Mucosa of rectum (tissue), 2 donors: ENCODE results near the gene CD27.
"Not testable (repeated sequence)": the region's sequence is repeated elsewhere in the genome, so short reads cannot be mapped to it uniquely, and the experiment has no call there.

Source experiments
- H3K27ac ChIP-seq, 2 donors: one replicate each; pipeline ENCODE4 v1.7.0; 2013; ENCODE audit warnings: inconsistent platforms in 2 of 2, low read depth in 2 of 2, low read length in 2 of 2
- H3K27me3 ChIP-seq, 2 donors: one replicate each; pipeline ENCODE4 v1.7.0; 2013; ENCODE audit warnings: low read length in 2 of 2; ENCODE audit not compliant: control insufficient read depth in 2 of 2, insufficient read depth in 2 of 2
- H3K36me3 ChIP-seq, 2 donors: one replicate each; pipeline ENCODE4 v1.7.0; 2013; ENCODE audit warnings: low read length in 2 of 2; ENCODE audit not compliant: control insufficient read depth in 2 of 2, insufficient read depth in 2 of 2
- H3K4me1 ChIP-seq, 2 donors: one replicate each; pipeline ENCODE4 v1.7.0; 2013; ENCODE audit warnings: low read length in 2 of 2, mild to moderate bottlenecking in 1 of 2; ENCODE audit not compliant: control insufficient read depth in 2 of 2, insufficient read depth in 2 of 2
- H3K4me3 ChIP-seq, 2 donors: one replicate each; pipeline ENCODE4 v1.7.0; 2013; ENCODE audit warnings: low read length in 2 of 2
- H3K9ac ChIP-seq, 2 donors: one replicate each; pipeline ENCODE4 v1.7.0; 2013; ENCODE audit warnings: low read length in 2 of 2, low read depth in 1 of 2, mild to moderate bottlenecking in 1 of 2
- H3K9me3 ChIP-seq, 2 donors: one replicate each; pipeline ENCODE4 v1.7.0; 2013; ENCODE audit warnings: low read length in 2 of 2; ENCODE audit not compliant: control insufficient read depth in 2 of 2
- donor health status: healthy.
- donor health status: Normal muscosa, but diverticular disease.

Gene CD27

GRCh38 chr12:6478416-6478815 lies 33.7 kb downstream of the CD27 start:
- no peaks in the 10 kb centered on the region for H3K36me3 ChIP-seq
- no peak overlapping the region for H3K27ac ChIP-seq
- H3K9me3 ChIP-seq, result no peaks in the 10 kb centered on the region
- H3K4me1 ChIP-seq, result no peaks in the 10 kb centered on the region
- no peak overlapping the region for H3K4me3 ChIP-seq
- no peaks in the 10 kb centered on the region for H3K27me3 ChIP-seq
- no peak overlapping the region for H3K9ac ChIP-seq

- Histone ChIP-seq H3K36me3 (peaks cover 0 to 7% of the 10 kb centered on the region in 2 donors), H3K27ac (no peak overlapping the region), H3K4me1 (no peaks in the 10 kb centered on the region), H3K9me3 (no peaks in the 10 kb centered on the region), H3K4me3 (no peak overlapping the region), H3K9ac (no peak overlapping the region), H3K27me3 (no peaks in the 10 kb centered on the region)
Observed at GRCh38 chr12:6488240-6488639, 43.5 kb downstream of the CD27 start.

GRCh38 chr12:6489449-6489848 lies 44.7 kb downstream of the CD27 start:
- no peak overlapping the region for H3K4me3 ChIP-seq
- no peaks in the 10 kb centered on the region for H3K27me3 ChIP-seq
- H3K4me1 ChIP-seq, result peaks cover 1 to 3% of the 10 kb centered on the region in 2 donors
- H3K9me3 ChIP-seq, result no peaks in the 10 kb centered on the region
- no peak overlapping the region for H3K9ac ChIP-seq
- peaks cover 0 to 7% of the 10 kb centered on the region in 2 donors for H3K36me3 ChIP-seq
- H3K27ac ChIP-seq, result no peak overlapping the region

- not testable (repeated sequence) for H3K9ac ChIP-seq, H3K27ac ChIP-seq, H3K27me3 ChIP-seq, H3K36me3 ChIP-seq, H3K4me3 ChIP-seq, H3K9me3 ChIP-seq
- H3K4me1 ChIP-seq, result peaks cover 12% of the 10 kb centered on the region in 2 donors
Observed at GRCh38 chr12:6490673-6491072, 45.9 kb downstream of the CD27 start.

GRCh38 chr12:6492838-6493496 lies 48.2 kb downstream of the CD27 start, which contains the start of gene MRPL51:
MRPL51 (minus strand) TSS chr12:6493262; CDS start chr12:6493136, 126 bp downstream.
- Histone ChIP-seq H3K4me1 (peaks cover 12% of the 10 kb centered on the region in 2 donors), H3K9me3 (no peaks in the 10 kb centered on the region), H3K27ac (peak within 1 kb of the TSS; percentile 93 to 99), H3K9ac (peak within 1 kb of the TSS; percentile 89 to 96), H3K36me3 (peaks cover 8 to 15% of the 10 kb centered on the region in 2 donors), H3K27me3 (no peaks in the 10 kb centered on the region), H3K4me3 (peak within 1 kb of the TSS; percentile 86 to 99)

- H3K36me3 ChIP-seq, result peaks cover 11 to 15% of the 10 kb centered on the region in 2 donors
- peak within 1 kb of the TSS; percentile 89 to 96 for H3K9ac ChIP-seq
- peaks cover 12% of the 10 kb centered on the region in 2 donors for H3K4me1 ChIP-seq
- no peaks in the 10 kb centered on the region for H3K27me3 ChIP-seq
- peak within 1 kb of the TSS; percentile 86 to 99 for H3K4me3 ChIP-seq
- H3K27ac ChIP-seq, result peak within 1 kb of the TSS; percentile 93 to 99
- no peaks in the 10 kb centered on the region for H3K9me3 ChIP-seq
Observed at GRCh38 chr12:6493497-6494257, 48.9 kb downstream of the CD27 start, which contains the start of gene NCAPD2. NCAPD2 (plus strand) TSS chr12:6494102; CDS start chr12:6495099, 997 bp downstream.

GRCh38 chr12:6494258-6494743 lies 49.5 kb downstream of the CD27 start:
- H3K27me3 ChIP-seq, result no peaks in the 10 kb centered on the region
- peak overlapping the region; percentile 48 to 96 for H3K9ac ChIP-seq
- peak overlapping the region; percentile 86 to 99 for H3K4me3 ChIP-seq
- peaks cover 12% of the 10 kb centered on the region in 2 donors for H3K4me1 ChIP-seq
- H3K27ac ChIP-seq, result peak overlapping the region; percentile 45 to 49
- H3K9me3 ChIP-seq, result no peaks in the 10 kb centered on the region
- H3K36me3 ChIP-seq, result peaks cover 16 to 18% of the 10 kb centered on the region in 2 donors

- H3K9me3 ChIP-seq, result no peaks in the 10 kb centered on the region
- peak overlapping the region; percentile 86 to 99 for H3K4me3 ChIP-seq
- H3K27ac ChIP-seq, result no peak overlapping the region
- H3K4me1 ChIP-seq, result peaks cover 12% of the 10 kb centered on the region in 2 donors
- H3K36me3 ChIP-seq, result peaks cover 18 to 20% of the 10 kb centered on the region in 2 donors
- H3K27me3 ChIP-seq, result no peaks in the 10 kb centered on the region
- no peak overlapping the region for H3K9ac ChIP-seq
Observed at GRCh38 chr12:6494968-6495367, 50.2 kb downstream of the CD27 start.

- not testable (repeated sequence) for H3K27me3 ChIP-seq, H3K9ac ChIP-seq, H3K9me3 ChIP-seq, H3K4me3 ChIP-seq, H3K27ac ChIP-seq
- peaks cover 12% of the 10 kb centered on the region in 2 donors for H3K4me1 ChIP-seq
- H3K36me3 ChIP-seq, result peaks cover 17 to 27% of the 10 kb centered on the region in 2 donors
Observed at GRCh38 chr12:6497291-6497690, 52.5 kb downstream of the CD27 start.

- Histone ChIP-seq H3K36me3 (peaks cover 17 to 31% of the 10 kb centered on the region in 2 donors), H3K9me3 (no peaks in the 10 kb centered on the region), H3K27ac (no peak overlapping the region), H3K4me3 (no peak overlapping the region), H3K9ac (no peak overlapping the region), H3K27me3 (no peaks in the 10 kb centered on the region), H3K4me1 (peaks cover 1 to 2% of the 10 kb centered on the region in 2 donors)
Observed at GRCh38 chr12:6500466-6500865, 55.7 kb downstream of the CD27 start.
